ENCODE data around the gene H2AZ2. TPM values are rescaled to one million over a fixed set of nuclear protein-coding genes. Genes with fewer than 3 reads are reported as not detected.
A peak's percentile ranks its signal among the peaks of the same experiment; 100 is the strongest.

H2AZ2 gene
- total RNA-seq, 1 experiment from 2014 or later, result 139 TPM

DNA sequence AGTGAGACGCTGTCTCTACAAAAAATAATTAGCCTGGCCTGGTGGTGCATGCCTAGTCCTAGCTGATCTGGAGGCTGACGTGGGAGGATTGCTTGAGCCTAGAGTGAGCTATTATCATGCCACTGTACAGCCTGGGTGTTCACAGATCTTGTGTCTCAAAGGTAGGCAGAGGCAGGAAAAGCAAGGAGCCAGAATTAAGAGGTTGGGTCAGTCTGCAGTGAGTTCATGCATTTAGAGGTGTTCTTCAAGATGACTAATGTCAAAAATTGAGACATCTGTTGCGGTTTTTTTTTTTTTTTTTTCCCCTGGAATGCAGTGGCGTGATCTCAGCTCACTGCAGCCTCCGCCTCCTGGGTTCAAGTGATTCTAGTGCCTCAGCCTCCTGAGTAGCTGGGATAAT, 46.0 kb downstream of the H2AZ2 start:
- Mint-ChIP-seq H3K9me3 (ENCODE audit: unreplicated experiment) (no peaks in the 10 kb centered on the region), H3K27me3 (ENCODE audit: insufficient read depth, unreplicated experiment) (no peaks in the 10 kb centered on the region), H3K4me3 (ENCODE audit: unreplicated experiment) (peak overlapping the region; percentile 14), H3K27ac (ENCODE audit: low read depth, unreplicated experiment) (peak overlapping the region; percentile 42), H3K36me3 (ENCODE audit: insufficient read depth, unreplicated experiment) (peaks cover 85% of the 10 kb centered on the region), H3K4me1 (ENCODE audit: insufficient read depth, unreplicated experiment) (peaks cover 6% of the 10 kb centered on the region)
- no peak for TF ChIP-seq CTCF (IDR thresholded peaks at IDR 0.05; ENCODE audit: unreplicated experiment)
- DNase-seq (ENCODE audit: unreplicated experiment), result peak; percentile 76
- ChIA-PET POLR2A (interaction anchor here (0.8 to 1.0 kb wide), 3 partner anchors 36 to 229 kb away, joined by 3 to 4 read pairs (median 3); no protein-coding TSS in a partner anchor), CTCF (interaction anchor here (0.6 to 0.9 kb wide), 2 partner anchors 244 to 335 kb away, joined by 3 read pairs; no protein-coding TSS in a partner anchor)
- intact Hi-C loops (cut with micrococcal nuclease), result no loop called here
- BruUV-seq (replicated peaks), result no TSS peak

DNA sequence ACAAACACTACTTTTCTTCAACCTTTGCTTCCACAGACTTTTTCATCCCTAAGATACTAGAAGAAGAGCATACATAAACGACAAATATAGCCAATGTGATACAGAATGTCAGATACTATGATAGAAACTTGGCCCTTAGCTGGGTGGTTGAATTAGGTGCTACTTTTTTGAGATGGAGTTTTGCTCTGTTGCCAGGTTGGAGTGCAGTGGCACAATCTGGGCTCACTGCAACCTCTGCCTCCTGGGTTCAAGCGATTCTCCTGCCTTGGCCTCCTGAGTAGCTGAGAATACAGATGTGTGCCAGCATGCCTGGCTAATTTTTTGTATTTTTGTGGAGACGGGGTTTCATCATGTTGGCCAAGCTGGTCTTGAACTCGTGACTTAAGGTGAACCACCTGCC, 47.9 kb downstream of the H2AZ2 start:
- Mint-ChIP-seq H3K4me3 (ENCODE audit: unreplicated experiment) (peak overlapping the region; percentile 36), H3K27ac (ENCODE audit: low read depth, unreplicated experiment) (peak overlapping the region; percentile 27), H3K9me3 (ENCODE audit: unreplicated experiment) (no peaks in the 10 kb centered on the region), H3K36me3 (ENCODE audit: insufficient read depth, unreplicated experiment) (peaks cover 90% of the 10 kb centered on the region), H3K4me1 (ENCODE audit: insufficient read depth, unreplicated experiment) (peaks cover 6% of the 10 kb centered on the region), H3K27me3 (ENCODE audit: insufficient read depth, unreplicated experiment) (no peaks in the 10 kb centered on the region)
- ChIA-PET CTCF (interaction anchor here (0.6 kb wide), 2 partner anchors 43 to 336 kb away, joined by 4 to 6 read pairs; no protein-coding TSS in a partner anchor), POLR2A (interaction anchor here (0.6 to 4.4 kb wide), 3 partner anchors 11 to 160 kb away, joined by 3 to 75 read pairs (median 12); partner anchors contain the start of gene H2AZ2)
- intact Hi-C loops (cut with micrococcal nuclease), result loop anchor here (10.0 kb wide), 2 partner anchors 55 to 105 kb away; partner anchors contain the start of gene ZMIZ2
- DNase-seq (ENCODE audit: unreplicated experiment), result no peak
- BruUV-seq (replicated peaks), result no TSS peak
- no peak for TF ChIP-seq CTCF (IDR thresholded peaks at IDR 0.05; ENCODE audit: unreplicated experiment)

DNA sequence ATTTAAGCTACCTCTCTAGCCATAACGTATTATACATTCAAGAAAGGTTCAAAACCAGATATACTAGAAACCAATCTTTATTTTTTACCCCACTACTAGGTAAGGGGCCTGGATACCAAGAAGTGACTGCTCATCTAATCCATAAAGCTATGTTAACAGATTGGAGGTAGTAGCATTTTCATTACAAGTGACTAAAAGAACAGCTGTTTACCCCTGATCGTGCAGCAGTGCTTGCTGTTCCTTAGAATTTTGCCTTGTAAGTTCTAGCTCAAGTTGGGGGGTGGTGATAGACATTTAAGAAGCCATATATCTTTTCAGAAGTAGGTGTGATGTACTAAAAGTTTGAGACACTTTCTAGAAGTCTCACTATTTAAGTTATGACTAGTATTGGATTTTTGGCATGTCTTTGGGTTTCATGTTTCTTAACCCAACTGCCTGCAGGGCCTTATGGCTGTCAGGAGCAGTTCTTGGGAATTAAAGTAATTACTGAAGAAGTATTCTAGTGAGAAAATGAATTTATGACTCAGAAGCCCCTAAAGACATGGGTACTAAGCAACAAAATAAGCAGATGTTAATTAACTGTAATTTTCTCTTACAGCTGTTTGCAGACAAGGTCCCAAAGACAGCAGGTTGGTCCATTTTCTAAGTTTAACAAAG, 49.1 kb downstream of the H2AZ2 start:
- no peaks in the 10 kb centered on the region for H3K27me3 Mint-ChIP-seq (ENCODE audit: insufficient read depth, unreplicated experiment)
- peaks cover 6% of the 10 kb centered on the region for H3K4me1 Mint-ChIP-seq (ENCODE audit: insufficient read depth, unreplicated experiment)
- DNase-seq (ENCODE audit: unreplicated experiment), result peak; percentile 28
- peak overlapping the region; percentile 87 for H3K4me3 Mint-ChIP-seq (ENCODE audit: unreplicated experiment)
- H3K9me3 Mint-ChIP-seq (ENCODE audit: unreplicated experiment), result no peaks in the 10 kb centered on the region
- H3K36me3 Mint-ChIP-seq (ENCODE audit: insufficient read depth, unreplicated experiment), result peaks cover 78% of the 10 kb centered on the region
- POLR2A ChIA-PET, result interaction anchor here (0.6 to 4.4 kb wide), 23 partner anchors 9 to 338 kb away, joined by 3 to 75 read pairs (median 7); partner anchors contain the start of genes DDX56, H2AZ2, OGDH and PURB
- CTCF ChIA-PET, result interaction anchor here (0.6 to 1.6 kb wide), 14 partner anchors 29 to 1829 kb away, joined by 3 to 11 read pairs (median 3); no protein-coding TSS in a partner anchor
- BruUV-seq (replicated peaks), result no TSS peak
- intact Hi-C loops (cut with micrococcal nuclease), result loop anchor here (10.0 kb wide), 2 partner anchors 54 to 104 kb away; partner anchors contain the start of gene ZMIZ2
- TF ChIP-seq CTCF (IDR thresholded peaks at IDR 0.05; ENCODE audit: unreplicated experiment), result no peak
- H3K27ac Mint-ChIP-seq (ENCODE audit: low read depth, unreplicated experiment), result no peak overlapping the region

Data from MCF 10A (cell line).